Endothelial cell of umbilical vein (primary cell): ENCODE data around the gene NFATC2. TPM values are rescaled to one million over a fixed set of nuclear protein-coding genes. Genes with fewer than 3 reads are reported as not detected.

Experiments used
- BruUV-seq: library from RNA; stranded (reverse); fragments of 400-500 nt; replicated peaks from 2 replicates; lab custom pipeline; 2021; lab: Mats Ljungman, UMichigan
- CTCF ChIA-PET: fragments of 300-600, 350-600 bp; sonication (Branson Sonifier 250); formaldehyde crosslinking; loops from one replicate; lab custom pipeline; 2021; ENCODE audit warnings: antibody characterized with exemption, inconsistent platforms; lab: Charles Lee
- POLR2A ChIA-PET: fragments of 300-600, 350-600 bp; sonication (Branson Sonifier 250); formaldehyde crosslinking; loops from one replicate; lab custom pipeline; 2021; ENCODE audit warnings: antibody characterized with exemption, inconsistent platforms; lab: Charles Lee
- DNase-seq: peaks from one replicate; pipeline ENCODE4 v3.0.0-alpha.2; 2011; ENCODE audit warnings: low read depth, low spot score
- FAIRE-seq: peaks from 2 replicates; lab custom pipeline; 2011; peaks lifted over from hg19 to GRCh38; lab: Jason Lieb, UNC
- H2AFZ ChIP-seq: 2 replicates; pipeline ENCODE4 v1.6.0; 2012; ENCODE audit warnings: low read depth, low read length, control low read depth, inconsistent platforms
- H3K27ac ChIP-seq: 2 replicates; pipeline ENCODE4 v1.5.1; 2011; ENCODE audit warnings: low read depth, mild to moderate bottlenecking, control low read depth, low read length, moderate library complexity; ENCODE audit not compliant: insufficient read depth
- H3K27me3 ChIP-seq, 2 experiments: 2 replicates each; pipeline versions ENCODE4 v1.6.0 to v1.6.1; 2011; ENCODE audit warnings: low read length in 2 of 2, mixed read lengths in 1 of 2; ENCODE audit not compliant: control insufficient read depth in 2 of 2, insufficient read depth in 2 of 2
- H3K36me3 ChIP-seq, 2 experiments: 2 replicates in 1 of 2; 3 replicates in 1 of 2; pipeline ENCODE4 v1.5.1; 2011; ENCODE audit warnings: low read length in 2 of 2, mild to moderate bottlenecking in 1 of 2, moderate library complexity in 1 of 2; ENCODE audit not compliant: control insufficient read depth in 2 of 2, insufficient read depth in 2 of 2; ENCODE audit errors: extremely low read depth in 1 of 2
- H3K4me1 ChIP-seq: 3 replicates; pipeline ENCODE4 v1.5.1; 2011; ENCODE audit warnings: mild to moderate bottlenecking, low read length; ENCODE audit not compliant: control insufficient read depth, insufficient read depth; ENCODE audit errors: extremely low read depth
- H3K4me2 ChIP-seq: 2 replicates; pipeline ENCODE4 v1.6.1; 2011; ENCODE audit warnings: low read length, control low read depth, mixed read lengths; ENCODE audit not compliant: insufficient read depth
- H3K4me3 ChIP-seq, 3 experiments: fragments of 200-600 bp in 1 of 3; sonication (generic), shearing (Covaris generic) in 1 of 3; replicated peaks in 1 of 3; 2 replicates each; pipeline ENCODE4 v1.5.1; 2011 to 2016; ENCODE audit warnings: control low read depth in 3 of 3, low read length in 3 of 3, mild to moderate bottlenecking in 2 of 3, inconsistent platforms in 1 of 3, low read depth in 1 of 3, moderate library complexity in 1 of 3; ENCODE audit not compliant: insufficient read depth in 1 of 3
- H3K79me2 ChIP-seq: 2 replicates; pipeline ENCODE4 v1.6.0; 2012; ENCODE audit warnings: low read length, inconsistent platforms; ENCODE audit not compliant: control insufficient read depth, insufficient read depth
- H3K9ac ChIP-seq: replicated peaks from 2 replicates; pipeline ENCODE3; 2011; ENCODE audit warnings: low read length, control low read depth; ENCODE audit not compliant: insufficient read depth; ENCODE audit errors: extremely low read depth
- H3K9me1 ChIP-seq: replicated peaks from 3 replicates; pipeline ENCODE4 v1.6.0; 2011; ENCODE audit warnings: mild to moderate bottlenecking, low read length; ENCODE audit not compliant: control insufficient read depth, insufficient read depth; ENCODE audit errors: extremely low read depth
- H3K9me3 ChIP-seq: replicated peaks from 2 replicates; pipeline ENCODE4 v1.5.1; 2012; ENCODE audit warnings: low read length, inconsistent platforms; ENCODE audit not compliant: control insufficient read depth, insufficient read depth
- H4K20me1 ChIP-seq: replicated peaks from 2 replicates; pipeline ENCODE3; 2011; ENCODE audit warnings: mild to moderate bottlenecking, low read length; ENCODE audit not compliant: control insufficient read depth, insufficient read depth; ENCODE audit errors: extremely low read depth
- EZH2 ChIP-seq: IDR thresholded peaks from 2 replicates; pipeline ENCODE4 v1.6.1; 2012; ENCODE audit warnings: borderline replicate concordance, low read depth, mild to moderate bottlenecking, moderate library complexity, low read length, inconsistent platforms; ENCODE audit not compliant: severe bottlenecking
- FOS ChIP-seq: IDR thresholded peaks from 2 replicates; pipeline ENCODE4 v1.6.1; 2011; ENCODE audit warnings: mild to moderate bottlenecking, low read length, moderate library complexity, borderline replicate concordance; ENCODE audit not compliant: insufficient read depth
- GATA2 ChIP-seq: IDR thresholded peaks from 2 replicates; pipeline ENCODE4 v1.7.0; 2011; ENCODE audit warnings: low read depth, mild to moderate bottlenecking, moderate library complexity, mixed read lengths, low read length; ENCODE audit not compliant: insufficient read length, insufficient read depth
- JUN ChIP-seq: IDR thresholded peaks from 2 replicates; pipeline ENCODE4 v1.6.1; 2011; ENCODE audit warnings: borderline replicate concordance, low read depth; ENCODE audit not compliant: insufficient read length, insufficient read depth
- MYC ChIP-seq: IDR thresholded peaks from one replicate; pipeline ENCODE4 v1.6.1; 2011; ENCODE audit warnings: mild to moderate bottlenecking, low read depth, low read length
- POLR2A ChIP-seq: IDR thresholded peaks from 2 replicates; pipeline ENCODE4 v1.6.1; 2012; ENCODE audit warnings: low read depth, mild to moderate bottlenecking, control low read depth, low read length
- POLR2AphosphoS5 ChIP-seq: IDR thresholded peaks from 2 replicates; pipeline ENCODE4 v1.6.1; 2012; ENCODE audit warnings: low read depth, mild to moderate bottlenecking, control low read depth, low read length, moderate library complexity; ENCODE audit not compliant: insufficient read depth
- dilution Hi-C: fragments of 300-500 bp; cut with MboI; formaldehyde crosslinking; loops from one replicate; pipeline ENCODE4 v1.15.0; 2019; ENCODE audit warnings: low sequenced_read_pairs; ENCODE audit not compliant: extremely low pct_ligation_motif_present
- intact Hi-C: fragments of 100-400 bp; cut with micrococcal nuclease; formaldehyde crosslinking; loops from one replicate; pipeline ENCODE4 v1.10.0; 2022
- polyA plus RNA-seq, 4 experiments: library from polyadenylated mRNA; depleted of rRNA in 3 of 4; stranded (reverse) in 3 of 4; unstranded in 1 of 4; fragments of >200 nt; gene quantifications; 2 replicates each; pipeline versions ENCODE4 v1.2.1 to v1.2.3, GENCODE V29; 2011 to 2012; ENCODE audit warnings: missing spikeins in 1 of 4
- total RNA-seq: library from RNA; stranded (reverse); gene quantifications from 2 replicates; pipeline ENCODE4 v1.2.3, GENCODE V29; 2021
- TF ChIP-seq, protein P1 (sequence below), 2 donors: IDR thresholded peaks; 1 replicate in 1 of 2; 2 replicates in 1 of 2; pipeline ENCODE4 v1.5.1; 2011; ENCODE audit warnings: low read length in 2 of 2, mild to moderate bottlenecking in 2 of 2, moderate library complexity in 2 of 2, control low read depth in 1 of 2, inconsistent platforms in 1 of 2, low read depth in 1 of 2; ENCODE audit not compliant: insufficient read depth in 1 of 2; ENCODE audit errors: extremely low read depth in 1 of 2
- TF ChIP-seq, protein P2 (sequence below): IDR thresholded peaks from 2 replicates; pipeline ENCODE4 v1.6.1; 2011; ENCODE audit not compliant: insufficient read depth, insufficient read length

The NFATC2 gene
- total and polyA plus RNA-seq, 2 donors (not counting 3 experiments of a cell fraction or from before 2014, with no cell fraction given) = 3.1 to 13.0 TPM

DNA sequence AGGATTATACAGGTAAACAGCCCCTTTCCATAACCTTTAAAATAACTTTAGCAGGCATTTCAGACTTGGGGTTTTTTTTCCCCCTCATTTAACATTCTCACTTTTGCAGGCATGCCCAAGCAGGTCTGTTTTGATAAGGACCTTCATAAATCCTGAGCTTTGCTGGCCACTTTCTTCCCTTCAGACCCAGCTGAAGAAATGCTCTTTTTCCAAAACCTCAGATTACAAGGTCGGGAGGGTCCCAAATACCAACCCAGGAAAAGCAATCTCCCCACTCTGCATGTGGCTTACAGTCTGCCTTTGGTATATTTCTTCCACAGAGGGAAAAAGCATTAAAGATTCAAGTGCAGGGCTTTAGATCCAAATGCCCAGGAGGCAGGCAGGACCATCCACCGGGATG lies 6.8 kb downstream of the NFATC2 start:
- ChIA-PET POLR2A (no interaction called here), CTCF (interaction anchor here (1.2 to 1.3 kb wide), 3 partner anchors 59 to 147 kb away, joined by 3 to 4 read pairs (median 3); no protein-coding TSS in a partner anchor)
- dilution Hi-C loops = no loop called here
- intact Hi-C loops = no loop called here
- no peaks in the 10 kb centered on the region for H3K9me1 ChIP-seq
- FAIRE-seq = no peak
- no peak overlapping the region for H3K4me2 ChIP-seq
- no peaks in the 10 kb centered on the region for H3K36me3 ChIP-seq
- no peak overlapping the region for H3K9ac ChIP-seq
- H3K27me3 ChIP-seq = no peaks in the 10 kb centered on the region
- no peak overlapping the region for H2AFZ ChIP-seq
- no peak for DNase-seq
- H3K9me3 ChIP-seq = no peaks in the 10 kb centered on the region
- no TSS peak for BruUV-seq
- peaks cover 11% of the 10 kb centered on the region for H3K4me1 ChIP-seq
- H3K79me2 ChIP-seq = no peaks in the 10 kb centered on the region
- no peak for TF ChIP-seq MYC
- no peak for TF ChIP-seq EZH2
- TF ChIP-seq, protein P1, sequence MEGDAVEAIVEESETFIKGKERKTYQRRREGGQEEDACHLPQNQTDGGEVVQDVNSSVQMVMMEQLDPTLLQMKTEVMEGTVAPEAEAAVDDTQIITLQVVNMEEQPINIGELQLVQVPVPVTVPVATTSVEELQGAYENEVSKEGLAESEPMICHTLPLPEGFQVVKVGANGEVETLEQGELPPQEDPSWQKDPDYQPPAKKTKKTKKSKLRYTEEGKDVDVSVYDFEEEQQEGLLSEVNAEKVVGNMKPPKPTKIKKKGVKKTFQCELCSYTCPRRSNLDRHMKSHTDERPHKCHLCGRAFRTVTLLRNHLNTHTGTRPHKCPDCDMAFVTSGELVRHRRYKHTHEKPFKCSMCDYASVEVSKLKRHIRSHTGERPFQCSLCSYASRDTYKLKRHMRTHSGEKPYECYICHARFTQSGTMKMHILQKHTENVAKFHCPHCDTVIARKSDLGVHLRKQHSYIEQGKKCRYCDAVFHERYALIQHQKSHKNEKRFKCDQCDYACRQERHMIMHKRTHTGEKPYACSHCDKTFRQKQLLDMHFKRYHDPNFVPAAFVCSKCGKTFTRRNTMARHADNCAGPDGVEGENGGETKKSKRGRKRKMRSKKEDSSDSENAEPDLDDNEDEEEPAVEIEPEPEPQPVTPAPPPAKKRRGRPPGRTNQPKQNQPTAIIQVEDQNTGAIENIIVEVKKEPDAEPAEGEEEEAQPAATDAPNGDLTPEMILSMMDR (IDR thresholded peaks at IDR 0.05; ENCODE audit: extremely low read depth in 1 of 2, insufficient read depth in 1 of 2, low read depth in 1 of 2, low read length in 2 of 2) = no peak
- TF ChIP-seq POLR2AphosphoS5 = no peak
- TF ChIP-seq FOS = no peak
- TF ChIP-seq, protein P2, sequence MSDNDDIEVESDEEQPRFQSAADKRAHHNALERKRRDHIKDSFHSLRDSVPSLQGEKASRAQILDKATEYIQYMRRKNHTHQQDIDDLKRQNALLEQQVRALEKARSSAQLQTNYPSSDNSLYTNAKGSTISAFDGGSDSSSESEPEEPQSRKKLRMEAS = no peak
- TF ChIP-seq GATA2 = no peak
- no peak for TF ChIP-seq POLR2A
- no peak for TF ChIP-seq JUN
- no peaks in the 10 kb centered on the region for H4K20me1 ChIP-seq
- no peak overlapping the region for H3K27ac ChIP-seq
- H3K4me3 ChIP-seq = no peak overlapping the region
